H1 (cell line): ENCODE data around the gene CMPK2. TPM values are rescaled to one million over a fixed set of nuclear protein-coding genes. Genes with fewer than 3 reads are reported as not detected.
"Not testable (repeated sequence)": the region's sequence is repeated elsewhere in the genome, so short reads cannot be mapped to it uniquely, and the experiment has no call there.

Experiments
- CTCF ChIA-PET: fragments of 300-600 bp; sonication (Branson Sonifier 250); formaldehyde crosslinking; loops from one replicate; lab custom pipeline; 2021; ENCODE audit not compliant: partially characterized antibody; lab: Charles Lee
- POLR2A ChIA-PET: fragments of 300-600 bp; sonication (Branson Sonifier 250); formaldehyde crosslinking; loops from one replicate; lab custom pipeline; 2021; ENCODE audit warnings: inconsistent platforms; ENCODE audit not compliant: partially characterized antibody; lab: Charles Lee
- DNase-seq, 2 experiments: peaks; one replicate each; pipeline versions ENCODE4 v3.0.0 to v3.0.0-alpha.2; 2010 to 2022; ENCODE audit warnings: low spot score in 2 of 2, low read depth in 1 of 2, mixed read lengths in 1 of 2
- FAIRE-seq: peaks from 2 replicates; lab custom pipeline; 2011; peaks lifted over from hg19 to GRCh38; lab: Jason Lieb, UNC
- H2AFZ ChIP-seq: 2 replicates; pipeline ENCODE4 v1.8.1; 2012; ENCODE audit warnings: low read length, inconsistent platforms
- H2AK5ac ChIP-seq: 2 replicates; pipeline ENCODE4 v1.6.1; 2013; ENCODE audit warnings: low read depth, low read length
- H2BK120ac ChIP-seq: replicated peaks from 2 replicates; pipeline ENCODE3; 2013; ENCODE audit warnings: low read depth, low read length, inconsistent platforms
- H2BK12ac ChIP-seq: 2 replicates; pipeline ENCODE4 v1.6.1; 2013; ENCODE audit warnings: low read depth, low read length
- H2BK15ac ChIP-seq: 2 replicates; pipeline ENCODE4 v1.6.1; 2013; ENCODE audit warnings: low read length
- H2BK20ac ChIP-seq: 2 replicates; pipeline ENCODE4 v1.6.1; 2013; ENCODE audit warnings: low read length
- H2BK5ac ChIP-seq: 2 replicates; pipeline ENCODE4 v1.6.1; 2013; ENCODE audit warnings: low read depth, low read length
- H3K14ac ChIP-seq: 2 replicates; pipeline ENCODE4 v1.6.1; 2013; ENCODE audit warnings: inconsistent platforms; ENCODE audit not compliant: insufficient read length
- H3K18ac ChIP-seq: 2 replicates; pipeline ENCODE4 v1.6.1; 2013; ENCODE audit warnings: low read length; ENCODE audit errors: extremely low read depth
- H3K23ac ChIP-seq: 2 replicates; pipeline ENCODE4 v1.6.1; 2013; ENCODE audit warnings: inconsistent platforms; ENCODE audit not compliant: insufficient read length
- H3K23me2 ChIP-seq: 2 replicates; pipeline ENCODE4 v1.6.1; 2013; ENCODE audit warnings: low read depth, low read length
- H3K27ac ChIP-seq: 2 replicates; pipeline ENCODE4 v1.6.1; 2011; ENCODE audit warnings: low read depth, low read length, inconsistent platforms
- H3K27me3 ChIP-seq, 4 experiments: replicated peaks in 1 of 4; 1 replicate in 1 of 4; 2 replicates in 3 of 4; pipeline versions ENCODE4 v1.6.1 to v1.8.1; 2011 to 2013; ENCODE audit warnings: low read length in 3 of 4, mild to moderate bottlenecking in 3 of 4, inconsistent platforms in 2 of 4, mixed read lengths in 2 of 4, moderate library complexity in 1 of 4; ENCODE audit not compliant: control insufficient read depth in 3 of 4, insufficient read depth in 3 of 4; ENCODE audit errors: extremely low read depth in 1 of 4
- H3K36me3 ChIP-seq, 4 experiments: 2 replicates each; pipeline versions ENCODE4 v1.6.1 to v1.8.1; 2011 to 2013; ENCODE audit warnings: mild to moderate bottlenecking in 4 of 4, low read length in 3 of 4, moderate library complexity in 2 of 4, control low read depth in 1 of 4, inconsistent platforms in 1 of 4; ENCODE audit not compliant: insufficient read depth in 4 of 4, control insufficient read depth in 2 of 4
- H3K4ac ChIP-seq: replicated peaks from 2 replicates; pipeline ENCODE3; 2013; ENCODE audit warnings: low read length, low read depth, mixed read lengths, inconsistent platforms; ENCODE audit not compliant: insufficient read length
- H3K4me1 ChIP-seq, 4 experiments: replicated peaks in 1 of 4; 1 replicate in 1 of 4; 2 replicates in 3 of 4; pipeline versions ENCODE4 v1.6.1 to v1.8.1; 2011 to 2013; ENCODE audit warnings: low read length in 3 of 4, inconsistent platforms in 2 of 4, mixed read lengths in 1 of 4; ENCODE audit not compliant: insufficient read depth in 4 of 4, control insufficient read depth in 3 of 4
- H3K4me2 ChIP-seq, 2 experiments: 2 replicates each; pipeline versions ENCODE4 v1.6.1 to v1.8.1; 2011 to 2013; ENCODE audit warnings: low read depth in 2 of 2, low read length in 2 of 2, control low read depth in 1 of 2, inconsistent platforms in 1 of 2, mild to moderate bottlenecking in 1 of 2; ENCODE audit not compliant: insufficient read depth in 1 of 2
- H3K4me3 ChIP-seq, 4 experiments: fragments of 200-600, 300-600 bp in 1 of 4; sonication (generic), shearing (Covaris generic), sonication (Bioruptor Twin) in 1 of 4; 2 replicates each; pipeline versions ENCODE4 v1.5.1 to v1.8.1; 2011 to 2016; ENCODE audit warnings: low read length in 4 of 4, low read depth in 3 of 4, control low read depth in 2 of 4, inconsistent platforms in 2 of 4, mild to moderate bottlenecking in 2 of 4, mixed read lengths in 1 of 4, moderate library complexity in 1 of 4; ENCODE audit not compliant: insufficient read depth in 2 of 4; ENCODE audit errors: extremely low read depth in 1 of 4
- H3K56ac ChIP-seq: replicated peaks from 2 replicates; pipeline ENCODE3; 2013; ENCODE audit warnings: low read depth, mild to moderate bottlenecking, mixed read lengths, low read length, inconsistent platforms; ENCODE audit not compliant: insufficient read length
- H3K79me1 ChIP-seq: 2 replicates; pipeline ENCODE4 v1.6.1; 2013; ENCODE audit warnings: low read depth, low read length, control low read depth
- H3K79me2 ChIP-seq, 2 experiments: 2 replicates each; pipeline versions ENCODE4 v1.6.1 to v1.8.1; 2012 to 2013; ENCODE audit warnings: low read length in 2 of 2, mild to moderate bottlenecking in 2 of 2, inconsistent platforms in 1 of 2; ENCODE audit not compliant: insufficient read depth in 2 of 2, control insufficient read depth in 1 of 2
- H3K9ac ChIP-seq, 4 experiments: replicated peaks in 1 of 4; 1 replicate in 1 of 4; 2 replicates in 3 of 4; pipeline versions ENCODE4 v1.6.1 to v1.8.1; 2011 to 2013; ENCODE audit warnings: low read depth in 3 of 4, low read length in 3 of 4, control low read depth in 2 of 4, mild to moderate bottlenecking in 2 of 4, moderate library complexity in 2 of 4, inconsistent platforms in 1 of 4; ENCODE audit errors: extremely low read depth in 1 of 4
- H3K9me3 ChIP-seq, 2 experiments: 2 replicates each; pipeline versions ENCODE4 v1.6.1 to v1.8.1; 2012 to 2013; ENCODE audit warnings: mild to moderate bottlenecking in 2 of 2, moderate library complexity in 2 of 2, control low read depth in 1 of 2, inconsistent platforms in 1 of 2, low read depth in 1 of 2, low read length in 1 of 2, mixed read lengths in 1 of 2; ENCODE audit not compliant: insufficient read depth in 2 of 2
- H4K20me1 ChIP-seq, 2 experiments: replicated peaks in 1 of 2; 2 replicates each; pipeline versions ENCODE3 to v1.8.1; 2011 to 2013; ENCODE audit warnings: inconsistent platforms in 2 of 2, low read length in 2 of 2, mild to moderate bottlenecking in 1 of 2; ENCODE audit not compliant: insufficient read depth in 2 of 2, control insufficient read depth in 1 of 2
- H4K5ac ChIP-seq: 2 replicates; pipeline ENCODE4 v1.6.1; 2013; ENCODE audit warnings: low read length, low read depth, mixed read lengths, inconsistent platforms; ENCODE audit not compliant: insufficient read length
- H4K8ac ChIP-seq: 2 replicates; pipeline ENCODE4 v1.8.0; 2013; ENCODE audit warnings: mild to moderate bottlenecking, moderate library complexity, low read length, inconsistent platforms; ENCODE audit not compliant: insufficient read depth; ENCODE audit errors: extremely low read depth
- H4K91ac ChIP-seq: replicated peaks from 2 replicates; pipeline ENCODE3; 2013; ENCODE audit warnings: low read length, mixed read lengths, inconsistent platforms; ENCODE audit not compliant: insufficient read length
- WGBS, 2 experiments: shearing (Covaris generic) in 1 of 2; methylation state at CpG; one replicate each; pipeline versions ENCODE4 v1.1.6 to v1.1.7; 2013 to 2015; ENCODE audit warnings: low lambda C conversion rate in 2 of 2, mixed read lengths in 2 of 2, inconsistent platforms in 1 of 2, low coverage in 1 of 2, missing lambda C conversion rate in 1 of 2; ENCODE audit not compliant: insufficient replicate concordance in 2 of 2, insufficient coverage in 1 of 2, insufficient read length in 1 of 2; ENCODE audit errors: extremely low coverage in 1 of 2, missing lambda C conversion rate in 1 of 2; 5-methylcytosine and 5-hydroxymethylcytosine counted together
- polyA plus RNA-seq, 7 experiments: library from polyadenylated mRNA; depleted of rRNA in 3 of 7; stranded (reverse) in 5 of 7; unstranded in 2 of 7; fragments of >200 nt in 5 of 7; fragments of 200-250 nt in 2 of 7; gene quantifications; 1 replicate in 5 of 7; 2 replicates in 1 of 7; 4 replicates in 1 of 7; pipeline versions ENCODE4 v1.2.1 to v1.2.3, GENCODE V29; 2011 to 2013; ENCODE audit warnings: missing spikeins in 2 of 7, mixed read lengths in 2 of 7
- total RNA-seq: library from RNA; stranded (reverse); fragmentation: NEBNext Ultra II Directional; extraction: Animal tissue kit (Norgen Biotek cat#: 25700); gene quantifications from 2 replicates; pipeline ENCODE4 v1.2.1, GENCODE V29; 2021

The CMPK2 gene
- total and polyA plus RNA-seq, 2 of the 8 experiments (the other 6 are each of a cell fraction or from before 2014, with no cell fraction given), result 0.28 to 0.53 TPM

- not testable (repeated sequence) for H3K4ac ChIP-seq
Measured at GRCh38 chr2:6858466-6859027, 7.2 kb downstream of the CMPK2 start.

More at GRCh38 chr2:6858466-6859027, 7.2 kb downstream of the CMPK2 start:
- H2BK5ac ChIP-seq, H2BK15ac ChIP-seq, H3K56ac ChIP-seq, H3K23ac ChIP-seq, H3K36me3 ChIP-seq, H2AFZ ChIP-seq, H3K4me3 ChIP-seq, H3K18ac ChIP-seq, POLR2A ChIA-PET, H3K9ac ChIP-seq, H2BK20ac ChIP-seq, H4K5ac ChIP-seq, H3K79me1 ChIP-seq, H3K79me2 ChIP-seq, H3K4me1 ChIP-seq, DNase-seq, H4K20me1 ChIP-seq, H3K23me2 ChIP-seq, H3K4me2 ChIP-seq, H3K27me3 ChIP-seq, FAIRE-seq, H2BK120ac ChIP-seq, H4K91ac ChIP-seq, H3K27ac ChIP-seq, H3K14ac ChIP-seq, H2BK12ac ChIP-seq, H4K8ac ChIP-seq, H2AK5ac ChIP-seq: not testable (repeated sequence)
- CTCF ChIA-PET, result interaction anchor here (1.9 kb wide), 1 partner anchor 8 kb away, joined by 9 read pairs; the partner anchor contains the start of gene CMPK2
- H3K9me3 ChIP-seq, result peaks cover 6 to 22% of the 10 kb centered on the region in 2 experiments; a peak in 3 of 4 replicates
- WGBS, 2 experiments, result 90% methylated on average over 4 of the region's 4 CpGs; no CpG with 5 or more reads in 1 of the 2 experiments
